Mammary epithelial cell (primary cell): ENCODE data around the gene WDR86.

ENCODE experiments used
- CTCF ChIP-seq, 2 donors: IDR thresholded peaks in 1 of 2; conservative IDR thresholded peaks in 1 of 2; 2 replicates each; pipeline ENCODE4 v1.5.1; 2011 to 2012; ENCODE audit warnings: inconsistent platforms in 2 of 2, low read length in 2 of 2, mild to moderate bottlenecking in 2 of 2, control low read depth in 1 of 2, low read depth in 1 of 2; ENCODE audit not compliant: insufficient read depth in 1 of 2; ENCODE audit errors: extremely low read depth in 1 of 2
- EZH2 ChIP-seq: IDR thresholded peaks from 2 replicates; pipeline ENCODE4 v1.6.1; 2012; ENCODE audit warnings: low read length, inconsistent platforms, borderline replicate concordance

- TF ChIP-seq CTCF (conservative IDR thresholded peaks at IDR 0.05 in 1 of 2, IDR thresholded peaks at IDR 0.05 in 1 of 2; ENCODE audit: extremely low read depth in 1 of 2, insufficient read depth in 1 of 2, low read depth in 1 of 2, low read length in 2 of 2) (no peak), EZH2 (no peak)
Observed at GRCh38 chr7:151454305-151454704, 44.5 kb upstream of the WDR86 start.
